K562 (cell line): ENCODE data around the gene CTRB1.

ENCODE experiments used
- BMI1 ChIP-seq: fragments of 150-350 bp; IDR thresholded peaks from 2 replicates; pipeline ENCODE4 v1.6.1; 2014; ENCODE audit warnings: low read length
- CEBPB ChIP-seq: fragments of 450-650 bp; IDR thresholded peaks from 2 replicates; pipeline ENCODE4 v1.6.1; 2016; ENCODE audit warnings: missing genetic modification characterization, missing compliant biosample characterization
- HDAC1 ChIP-seq, 2 experiments: fragments of 450-650 bp; IDR thresholded peaks; 2 replicates each; pipeline ENCODE4 v1.6.1; 2016 to 2017; ENCODE audit warnings: inconsistent platforms in 1 of 2, mild to moderate bottlenecking in 1 of 2, moderate library complexity in 1 of 2
- SMARCC2 ChIP-seq: fragments of 450-650 bp; IDR thresholded peaks from 2 replicates; pipeline ENCODE4 v1.6.1; 2017; ENCODE audit warnings: antibody characterized with exemption, moderate library complexity, mild to moderate bottlenecking, low read depth

DNA sequence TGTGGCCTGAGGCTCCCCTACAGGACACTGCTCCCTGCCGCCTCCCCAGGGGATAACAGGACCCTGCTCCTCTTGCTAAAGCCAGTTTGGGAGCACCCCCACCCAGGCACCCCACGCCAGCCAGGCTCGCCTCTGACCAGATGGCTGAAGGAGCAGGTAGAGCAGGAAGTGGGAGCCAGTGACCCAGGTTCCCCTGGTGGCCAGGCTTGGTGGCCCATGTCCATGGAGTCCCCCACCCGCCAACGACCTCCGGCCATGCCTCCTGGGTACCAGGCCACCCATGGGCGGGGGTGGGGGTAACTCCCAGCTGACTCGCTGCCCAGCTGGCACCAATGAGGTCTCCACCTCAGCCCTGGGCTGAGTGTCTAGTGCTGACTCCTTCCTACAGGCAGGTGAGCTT is 22.6 kb downstream of the CTRB1 start:
- TF ChIP-seq BMI1 (no peak), HDAC1 (IDR thresholded peaks at IDR 0.05) (no peak), CEBPB (no peak), SMARCC2 (no peak)
